Hepatic stellate cell (primary cell): ENCODE results near the gene DVL2.
"Not testable (repeated sequence)": the region's sequence is repeated elsewhere in the genome, so short reads cannot be mapped to it uniquely, and the experiment has no call there.

Experiments
- DNase-seq: peaks from one replicate; pipeline ENCODE4 v3.0.0; 2011; ENCODE audit warnings: low spot score

DVL2 gene

GRCh38 chr17:7196651-7197401 is 37.5 kb downstream of the DVL2 start:
- DNase-seq: no peak

- DNase-seq: no peak
These were observed 38.3 kb downstream of the DVL2 start for GRCh38 chr17:7195971-7196370.

- DNase-seq: no peak
These were observed 41.9 kb downstream of the DVL2 start for GRCh38 chr17:7192271-7192937.

GRCh38 chr17:7191571-7192270 is 42.6 kb downstream of the DVL2 start:
- peak; percentile 82 for DNase-seq

- no peak for DNase-seq
These were observed 43.2 kb downstream of the DVL2 start for GRCh38 chr17:7191069-7191468.

- no peak for DNase-seq
These were observed 43.9 kb downstream of the DVL2 start for GRCh38 chr17:7190276-7190917.

- DNase-seq: no peak
These were observed 48.1 kb downstream of the DVL2 start for GRCh38 chr17:7186241-7186640.

GRCh38 chr17:7184647-7185046 is 49.7 kb downstream of the DVL2 start:
- no peak for DNase-seq

- no peak for DNase-seq
These were observed 50.2 kb downstream of the DVL2 start for GRCh38 chr17:7184091-7184488.

- no peak for DNase-seq
These were observed 50.8 kb downstream of the DVL2 start for GRCh38 chr17:7183433-7184090.

GRCh38 chr17:7182101-7182500 is 52.2 kb downstream of the DVL2 start:
- not testable (repeated sequence) for DNase-seq

- DNase-seq: no peak
These were observed 54.7 kb downstream of the DVL2 start, which contains the start of gene ASGR1 for GRCh38 chr17:7179317-7180254. TSS of gene ASGR1 (minus strand) at chr17:7179370. CDS start at chr17:7178563, 807 bp downstream.

GRCh38 chr17:7178973-7179316 is 55.4 kb downstream of the DVL2 start:
- no peak for DNase-seq

GRCh38 chr17:7177954-7178477 is 56.3 kb downstream of the DVL2 start:
- no peak for DNase-seq

- peak; percentile 90 for DNase-seq
These were observed 56.9 kb downstream of the DVL2 start for GRCh38 chr17:7177191-7177953.

- DNase-seq: no peak
These were observed 57.5 kb downstream of the DVL2 start for GRCh38 chr17:7176841-7177190.

GRCh38 chr17:7176107-7176840 is 58.0 kb downstream of the DVL2 start:
- no peak for DNase-seq
